Mesendoderm (in vitro differentiated cells): ENCODE measurements around the gene STK40.

Experiments
- DNase-seq: peaks from one replicate; pipeline ENCODE4 v3.0.0; 2013
- H2AK5ac ChIP-seq: 2 replicates; pipeline ENCODE4 v1.6.1; 2013; ENCODE audit warnings: low read length, inconsistent platforms
- H2BK120ac ChIP-seq: 2 replicates; pipeline ENCODE4 v1.6.1; 2013; ENCODE audit warnings: low read depth, mild to moderate bottlenecking, low read length, moderate library complexity, mixed read lengths
- H2BK15ac ChIP-seq: replicated peaks from 2 replicates; pipeline ENCODE4 v1.6.1; 2013; ENCODE audit warnings: low read depth, mild to moderate bottlenecking, moderate library complexity
- H2BK5ac ChIP-seq: 2 replicates; pipeline ENCODE4 v1.6.1; 2013; ENCODE audit warnings: low read length, inconsistent platforms
- H3K18ac ChIP-seq: 2 replicates; pipeline ENCODE4 v1.6.1; 2013; ENCODE audit warnings: mild to moderate bottlenecking, low read length, mixed read lengths
- H3K23ac ChIP-seq: one replicate; pipeline ENCODE4 v1.6.1; 2013; ENCODE audit warnings: low read length
- H3K27ac ChIP-seq: 2 replicates; pipeline ENCODE4 v1.5.1; 2013; ENCODE audit warnings: low read depth, mild to moderate bottlenecking, inconsistent platforms, low read length, moderate library complexity
- H3K27me3 ChIP-seq: 2 replicates; pipeline ENCODE4 v1.6.1; 2013; ENCODE audit warnings: low read length, control low read depth, mild to moderate bottlenecking, inconsistent platforms; ENCODE audit not compliant: insufficient read depth, poor library complexity
- H3K36me3 ChIP-seq: 2 replicates; pipeline ENCODE4 v1.6.1; 2013; ENCODE audit warnings: low read length, inconsistent platforms; ENCODE audit not compliant: control insufficient read depth, insufficient read depth
- H3K4ac ChIP-seq: one replicate; pipeline ENCODE4 v1.6.1; 2013; ENCODE audit warnings: low read depth, mild to moderate bottlenecking, low read length, moderate library complexity
- H3K4me1 ChIP-seq: 2 replicates; pipeline ENCODE4 v1.6.1; 2013; ENCODE audit warnings: low read depth, low read length, inconsistent platforms; ENCODE audit not compliant: control insufficient read depth
- H3K4me2 ChIP-seq: 2 replicates; pipeline ENCODE4 v1.6.1; 2013; ENCODE audit warnings: low read length
- H3K4me3 ChIP-seq: 2 replicates; pipeline ENCODE4 v1.5.1; 2013; ENCODE audit warnings: mild to moderate bottlenecking, low read length
- H3K56ac ChIP-seq: one replicate; pipeline ENCODE4 v1.6.1; 2013; ENCODE audit warnings: low read length
- H3K79me1 ChIP-seq: 2 replicates; pipeline ENCODE4 v1.6.1; 2013; ENCODE audit warnings: low read length, inconsistent platforms
- H3K79me2 ChIP-seq: 2 replicates; pipeline ENCODE4 v1.6.1; 2013; ENCODE audit warnings: mild to moderate bottlenecking, low read length; ENCODE audit not compliant: control insufficient read depth, insufficient read depth
- H3K9ac ChIP-seq: 2 replicates; pipeline ENCODE4 v1.6.1; 2013; ENCODE audit warnings: low read length, inconsistent platforms
- H4K5ac ChIP-seq: one replicate; pipeline ENCODE4 v1.6.1; 2013; ENCODE audit warnings: low read length
- H4K8ac ChIP-seq: one replicate; pipeline ENCODE4 v1.6.1; 2013; ENCODE audit warnings: low read depth, mild to moderate bottlenecking, control low read depth, low read length, moderate library complexity
- WGBS: extraction: QIAGEN DNeasy Blood & Tissue Kit; methylation state at CpG from one replicate; pipeline ENCODE4 v1.1.7; 2013; ENCODE audit warnings: low lambda C conversion rate, missing lambda C conversion rate; ENCODE audit not compliant: insufficient coverage; ENCODE audit errors: extremely low coverage; 5-methylcytosine and 5-hydroxymethylcytosine counted together

Gene STK40

GRCh38 chr1:36397083-36397377, 11.3 kb upstream of the STK40 start:
- no peak overlapping the region for H2AK5ac ChIP-seq
- no peak overlapping the region for H4K8ac ChIP-seq
- H3K27ac ChIP-seq: peak overlapping the region; percentile 55
- H3K56ac ChIP-seq: peak overlapping the region; percentile 97
- peaks cover 6% of the 10 kb centered on the region for H3K79me2 ChIP-seq
- no peak overlapping the region for H2BK15ac ChIP-seq
- peak overlapping the region; percentile 79 for H3K4me2 ChIP-seq
- H3K4ac ChIP-seq: no peak overlapping the region
- no peaks in the 10 kb centered on the region for H3K27me3 ChIP-seq
- peaks cover 5% of the 10 kb centered on the region for H3K4me1 ChIP-seq
- no peak overlapping the region for H3K23ac ChIP-seq
- peak overlapping the region; percentile 54 for H2BK5ac ChIP-seq
- H4K5ac ChIP-seq: no peak overlapping the region
- peaks cover 9% of the 10 kb centered on the region for H3K79me1 ChIP-seq
- peaks cover 12% of the 10 kb centered on the region for H3K36me3 ChIP-seq
- no peak overlapping the region for H3K18ac ChIP-seq
- WGBS: no CpG with 5 or more reads among the region's 5 CpGs
- DNase-seq: no peak
- peak overlapping the region; percentile 84 for H3K4me3 ChIP-seq
- peak overlapping the region; percentile 95 for H3K9ac ChIP-seq
- H2BK120ac ChIP-seq: no peak overlapping the region

GRCh38 chr1:36396359-36396758, 10.6 kb upstream of the STK40 start:
- no peak overlapping the region for H4K5ac ChIP-seq
- no peak overlapping the region for H2BK120ac ChIP-seq
- H3K18ac ChIP-seq: no peak overlapping the region
- no peak overlapping the region for H3K4ac ChIP-seq
- H3K4me3 ChIP-seq: no peak overlapping the region
- H3K36me3 ChIP-seq: peaks cover 14% of the 10 kb centered on the region
- H3K27ac ChIP-seq: no peak overlapping the region
- WGBS: no CpG with 5 or more reads among the region's 6 CpGs
- no peak for DNase-seq
- H3K23ac ChIP-seq: no peak overlapping the region
- H3K79me1 ChIP-seq: peaks cover 9% of the 10 kb centered on the region
- H3K27me3 ChIP-seq: no peaks in the 10 kb centered on the region
- H3K56ac ChIP-seq: peak overlapping the region; percentile 54
- no peak overlapping the region for H2AK5ac ChIP-seq
- H3K9ac ChIP-seq: no peak overlapping the region
- no peak overlapping the region for H2BK15ac ChIP-seq
- H2BK5ac ChIP-seq: no peak overlapping the region
- peaks cover 5% of the 10 kb centered on the region for H3K4me1 ChIP-seq
- H4K8ac ChIP-seq: no peak overlapping the region
- H3K4me2 ChIP-seq: peak overlapping the region; percentile 20
- peaks cover 6% of the 10 kb centered on the region for H3K79me2 ChIP-seq

DNA sequence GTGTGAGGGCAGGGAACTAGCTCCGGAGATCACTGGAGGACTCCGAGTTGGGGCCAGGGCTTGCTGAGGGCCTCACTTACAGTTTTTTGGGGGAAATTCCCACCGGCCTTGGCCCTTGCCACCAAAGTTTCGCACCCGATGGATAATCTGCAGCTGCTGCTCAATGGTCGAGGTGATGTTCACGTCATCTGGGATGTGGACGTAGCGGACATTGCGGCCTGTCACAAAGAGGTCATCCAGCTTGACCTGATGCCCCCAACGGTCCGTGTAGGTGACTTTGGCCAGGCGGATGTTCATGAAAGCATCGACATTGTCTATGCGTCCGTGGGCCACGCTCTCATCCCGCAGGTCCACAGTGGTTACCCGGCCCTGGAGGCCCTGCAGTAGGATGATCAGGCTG, 8.0 kb upstream of the STK40 start:
- H2BK120ac ChIP-seq: no peak overlapping the region
- H3K23ac ChIP-seq: no peak overlapping the region
- H2AK5ac ChIP-seq: no peak overlapping the region
- H3K4ac ChIP-seq: no peak overlapping the region
- H3K79me2 ChIP-seq: peaks cover 6% of the 10 kb centered on the region
- no peak overlapping the region for H3K9ac ChIP-seq
- H2BK5ac ChIP-seq: no peak overlapping the region
- H3K36me3 ChIP-seq: peaks cover 17% of the 10 kb centered on the region
- no peak overlapping the region for H2BK15ac ChIP-seq
- H3K4me1 ChIP-seq: peaks cover 3% of the 10 kb centered on the region
- WGBS: no CpG with 5 or more reads among the region's 19 CpGs
- no peaks in the 10 kb centered on the region for H3K27me3 ChIP-seq
- DNase-seq: no peak
- H3K4me2 ChIP-seq: no peak overlapping the region
- H3K79me1 ChIP-seq: peaks cover 9% of the 10 kb centered on the region
- no peak overlapping the region for H4K8ac ChIP-seq
- H3K18ac ChIP-seq: no peak overlapping the region
- no peak overlapping the region for H3K4me3 ChIP-seq
- no peak overlapping the region for H4K5ac ChIP-seq
- no peak overlapping the region for H3K27ac ChIP-seq
- no peak overlapping the region for H3K56ac ChIP-seq

DNA sequence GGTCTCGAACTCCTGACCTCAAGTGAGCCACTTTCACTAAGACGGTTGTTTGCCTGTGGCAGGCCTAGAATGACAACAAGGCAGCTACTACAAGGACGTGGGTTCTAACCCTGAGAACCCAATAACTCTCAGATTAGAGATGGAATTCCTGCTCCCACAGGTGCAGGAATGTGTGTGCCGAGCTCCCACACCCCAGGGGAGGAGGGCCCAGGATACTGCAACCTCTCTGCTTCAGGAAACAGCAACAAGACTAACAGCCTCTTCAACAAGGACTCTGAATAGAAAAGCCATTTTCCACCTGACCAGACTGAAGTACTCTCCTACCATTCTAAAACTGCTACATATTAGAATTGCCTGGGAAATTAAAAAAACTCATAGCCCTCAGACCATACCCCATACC, 7.1 kb upstream of the STK40 start:
- H2BK120ac ChIP-seq: no peak overlapping the region
- no peak overlapping the region for H3K4me2 ChIP-seq
- H2AK5ac ChIP-seq: no peak overlapping the region
- H3K23ac ChIP-seq: no peak overlapping the region
- no peak overlapping the region for H2BK5ac ChIP-seq
- no peak overlapping the region for H4K5ac ChIP-seq
- DNase-seq: no peak
- no peak overlapping the region for H3K56ac ChIP-seq
- no peak overlapping the region for H3K4me3 ChIP-seq
- no peak overlapping the region for H3K9ac ChIP-seq
- no peak overlapping the region for H4K8ac ChIP-seq
- no peak overlapping the region for H3K18ac ChIP-seq
- no CpG with 5 or more reads among the region's 4 CpGs for WGBS
- no peak overlapping the region for H3K4ac ChIP-seq
- H3K27me3 ChIP-seq: no peaks in the 10 kb centered on the region
- peaks cover 6% of the 10 kb centered on the region for H3K79me2 ChIP-seq
- H3K79me1 ChIP-seq: peaks cover 9% of the 10 kb centered on the region
- H2BK15ac ChIP-seq: no peak overlapping the region
- no peak overlapping the region for H3K27ac ChIP-seq
- peaks cover 17% of the 10 kb centered on the region for H3K36me3 ChIP-seq
- peaks cover 5% of the 10 kb centered on the region for H3K4me1 ChIP-seq

DNA sequence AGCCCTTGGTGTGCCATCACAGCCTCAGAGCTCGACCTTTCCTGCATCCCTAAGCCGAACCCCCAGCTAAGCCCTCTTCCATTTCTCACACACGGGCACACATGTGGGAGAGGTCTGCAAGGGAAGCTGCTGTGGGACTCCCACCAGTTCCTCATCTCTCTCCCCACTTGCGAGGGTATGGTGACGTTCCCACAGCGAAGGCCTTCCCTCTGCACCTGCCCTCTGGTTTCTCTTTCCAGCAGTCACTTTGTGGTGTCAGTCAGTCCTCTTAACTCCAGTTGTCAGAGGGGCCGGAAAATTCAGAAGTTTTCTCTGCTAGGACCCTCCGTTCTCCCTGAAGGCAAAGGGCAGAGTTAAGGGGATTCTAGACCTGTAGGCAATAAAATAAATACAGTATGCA, 5.5 kb upstream of the STK40 start:
- peaks cover 2% of the 10 kb centered on the region for H3K79me2 ChIP-seq

DNA sequence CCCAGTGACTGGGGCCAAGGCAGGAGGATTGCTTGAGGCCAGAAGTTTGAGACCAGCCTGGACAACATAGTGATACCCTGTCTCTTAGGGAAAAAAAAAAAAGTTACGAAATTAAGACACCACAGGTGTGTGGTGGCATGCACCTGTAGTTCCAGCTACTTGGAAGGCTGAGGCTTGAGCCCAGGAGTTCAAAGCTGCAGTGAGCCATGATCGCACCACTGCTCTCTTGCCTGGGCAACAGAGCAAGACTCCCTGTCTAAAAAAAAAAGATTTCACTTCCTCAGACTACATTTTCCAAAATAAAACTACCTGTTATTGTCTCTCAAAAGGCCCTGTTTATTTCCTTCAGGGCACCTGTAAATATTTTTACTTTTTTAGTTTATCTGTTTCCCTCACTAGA, 4.7 kb upstream of the STK40 start:
- no peak overlapping the region for H4K8ac ChIP-seq
- no peak overlapping the region for H3K4ac ChIP-seq
- no peak overlapping the region for H2BK120ac ChIP-seq
- H3K56ac ChIP-seq: no peak overlapping the region
- WGBS: no CpG with 5 or more reads among the region's 2 CpGs
- H3K23ac ChIP-seq: no peak overlapping the region
- peaks cover 17% of the 10 kb centered on the region for H3K36me3 ChIP-seq
- H3K27me3 ChIP-seq: no peaks in the 10 kb centered on the region
- H2BK5ac ChIP-seq: no peak overlapping the region
- H2AK5ac ChIP-seq: no peak overlapping the region
- DNase-seq: no peak
- no peak overlapping the region for H4K5ac ChIP-seq
- H3K79me1 ChIP-seq: peaks cover 5% of the 10 kb centered on the region
- peaks cover under 1% of the 10 kb centered on the region for H3K79me2 ChIP-seq
- H3K27ac ChIP-seq: no peak overlapping the region
- no peak overlapping the region for H3K9ac ChIP-seq
- no peak overlapping the region for H3K18ac ChIP-seq
- peaks cover 10% of the 10 kb centered on the region for H3K4me1 ChIP-seq
- H3K4me2 ChIP-seq: no peak overlapping the region
- no peak overlapping the region for H3K4me3 ChIP-seq
- H2BK15ac ChIP-seq: no peak overlapping the region

More for the DNA sequence above, 5.5 kb upstream of the STK40 start:
- Histone ChIP-seq H2BK5ac (no peak overlapping the region), H2BK120ac (no peak overlapping the region), H3K27ac (no peak overlapping the region), H4K5ac (no peak overlapping the region), H2BK15ac (no peak overlapping the region), H2AK5ac (no peak overlapping the region), H3K18ac (no peak overlapping the region), H4K8ac (no peak overlapping the region), H3K4me3 (no peak overlapping the region), H3K36me3 (peaks cover 17% of the 10 kb centered on the region), H3K4me1 (peaks cover 11% of the 10 kb centered on the region), H3K79me1 (peaks cover 6% of the 10 kb centered on the region), H3K27me3 (no peaks in the 10 kb centered on the region), H3K56ac (no peak overlapping the region), H3K4me2 (no peak overlapping the region), H3K4ac (no peak overlapping the region), H3K23ac (no peak overlapping the region), H3K9ac (no peak overlapping the region)
- DNase-seq: no peak
- no CpG with 5 or more reads among the region's 8 CpGs for WGBS
